ENCODE data around the gene VWA3B.

DNA sequence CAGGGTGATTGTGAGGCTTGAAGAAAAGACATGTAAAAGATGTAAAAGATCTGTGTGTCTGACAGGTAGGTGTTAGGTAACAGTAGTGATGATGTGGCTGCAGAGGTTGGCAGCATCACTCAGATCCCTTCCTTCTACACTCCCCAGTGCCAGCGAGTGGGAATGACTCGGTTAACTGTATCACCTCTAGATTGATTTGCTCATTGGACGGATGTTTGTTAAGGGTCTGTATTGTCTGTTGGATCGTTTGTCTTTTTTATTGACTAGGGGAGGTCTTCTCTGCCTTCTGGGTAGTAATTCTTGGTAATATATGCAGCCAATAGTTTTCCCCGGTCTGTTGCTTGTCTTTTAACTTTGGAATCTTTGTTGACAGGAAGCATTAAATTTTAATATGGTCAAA, 214.5 kb downstream of the VWA3B start:
- TF ChIP-seq SUZ12 (IDR thresholded peaks at IDR 0.05; ENCODE audit: extremely low read depth, insufficient read depth, insufficient read length) = no peak
- TF ChIP-seq ZNF274 (IDR thresholded peaks at IDR 0.05; ENCODE audit: low read depth, low read length) = no peak

Data from NT2/D1 (cell line).